Psoas muscle (tissue), 8 donors: ENCODE results near the gene SLAMF7. TPM values are rescaled to one million over a fixed set of nuclear protein-coding genes. Genes with fewer than 3 reads are reported as not detected.
"Not testable (repeated sequence)": the region's sequence is repeated elsewhere in the genome, so short reads cannot be mapped to it uniquely, and the experiment has no call there.

Experiments
- ATAC-seq, 4 donors: fragments of 200-7000 bp; cut with Tn5 transposase; one replicate each; pipeline ENCODE4 v1.9.1; 2020; ENCODE audit warnings: moderate library complexity in 3 of 4, mild to moderate bottlenecking in 2 of 4
- DNase-seq, 2 donors: peaks; one replicate each; pipeline ENCODE4 v3.0.0-alpha.2; 2020
- H3K27ac ChIP-seq: fragments of 200-600 bp; one replicate; pipeline ENCODE4 v1.8.0; 2022
- H3K27me3 ChIP-seq, 3 donors: fragments of 200-600 bp in 1 of 3; one replicate each; pipeline versions ENCODE4 v1.6.1 to v1.8.0; 2013 to 2022; ENCODE audit warnings: low read length in 2 of 3, mild to moderate bottlenecking in 2 of 3, moderate library complexity in 1 of 3; ENCODE audit not compliant: insufficient read depth in 3 of 3
- H3K36me3 ChIP-seq, 2 donors: fragments of 200-600 bp in 1 of 2; one replicate each; pipeline versions ENCODE4 v1.6.1 to v1.8.0; 2013 to 2022; ENCODE audit warnings: low read depth in 1 of 2, mild to moderate bottlenecking in 1 of 2, moderate library complexity in 1 of 2; ENCODE audit not compliant: insufficient read depth in 1 of 2
- H3K4me1 ChIP-seq: fragments of 200-600 bp; one replicate; pipeline ENCODE4 v1.8.0; 2022
- H3K4me3 ChIP-seq: fragments of 200-600 bp; one replicate; pipeline ENCODE4 v1.8.0; 2022; ENCODE audit warnings: mild to moderate bottlenecking
- H3K9me3 ChIP-seq: fragments of 200-600 bp; one replicate; pipeline ENCODE4 v1.8.0; 2022
- CTCF ChIP-seq: fragments of 200-600 bp; IDR thresholded peaks from one replicate; pipeline ENCODE4 v1.8.0; 2022; ENCODE audit warnings: antibody characterized with exemption
- WGBS, 3 donors: extraction: QIAGEN DNeasy Blood & Tissue Kit; methylation state at CpG; one replicate each; pipeline versions ENCODE4 v1.1.6 to v1.1.7; 2013; 5-methylcytosine and 5-hydroxymethylcytosine counted together
- intact Hi-C, 2 donors: fragments of 100-400 bp; cut with DNase I; formaldehyde crosslinking; loops; one replicate each; pipeline versions ENCODE4 v1.11.0 to v1.14.2; 2022
- polyA plus RNA-seq, 3 donors: library from polyadenylated mRNA; stranded (reverse); fragments of 200-250 nt; gene quantifications; one replicate each; pipeline ENCODE4 v1.2.3, GENCODE V29; 2013
- total RNA-seq, 4 donors: library from RNA; stranded (reverse); fragmentation: NEBNext Ultra II Directional in 2 of 4; extraction: Animal tissue kit (Norgen Biotek cat#: 25700) in 2 of 4; gene quantifications; one replicate each; pipeline versions ENCODE4 v1.2.1 to v1.2.4, GENCODE V29; 2021 to 2023
- donor health status: healthy with polysubstance abuse.
- donor health status: DM: no; HTN: no; CAD: no; lungs with moderate emphysema.
- donor health status: Bipolar disorder and iron deficiency.
- donor health status: healthy.
- donor health status: DM: yes; HTN: yes; CAD: no.
- donor health status: DM: no; HTN: no; CAD: no.
- donor health status: DM: no; HTN: no; CAD: no.
- donor health status: DM: yes; HTN: yes; CAD: no.

The SLAMF7 gene
- total and polyA plus RNA-seq, 7 donors = 0.06 to 0.79 (median 0.38) TPM; not detected in 1

GRCh38 chr1:160713161-160713560, 25.9 kb upstream of the SLAMF7 start:
- peaks cover 0 to 6% (median 2%) of the 10 kb centered on the region in 3 donors for H3K27me3 ChIP-seq
- no peak overlapping the region for H3K4me3 ChIP-seq
- DNase-seq (no peak), ATAC-seq (no peak)
- intact Hi-C loops = no loop called here
- no peak overlapping the region for H3K27ac ChIP-seq
- H3K9me3 ChIP-seq = no peaks in the 10 kb centered on the region
- no peaks in the 10 kb centered on the region for H3K4me1 ChIP-seq
- WGBS, 3 donors = 31 to 49% (median 37%) methylated on average over 1 of the region's 1 CpG
- TF ChIP-seq CTCF = no peak
- no peaks in the 10 kb centered on the region for H3K36me3 ChIP-seq

- ATAC-seq = not testable (repeated sequence)
Measured at GRCh38 chr1:160714034-160714648, 24.9 kb upstream of the SLAMF7 start.

DNA sequence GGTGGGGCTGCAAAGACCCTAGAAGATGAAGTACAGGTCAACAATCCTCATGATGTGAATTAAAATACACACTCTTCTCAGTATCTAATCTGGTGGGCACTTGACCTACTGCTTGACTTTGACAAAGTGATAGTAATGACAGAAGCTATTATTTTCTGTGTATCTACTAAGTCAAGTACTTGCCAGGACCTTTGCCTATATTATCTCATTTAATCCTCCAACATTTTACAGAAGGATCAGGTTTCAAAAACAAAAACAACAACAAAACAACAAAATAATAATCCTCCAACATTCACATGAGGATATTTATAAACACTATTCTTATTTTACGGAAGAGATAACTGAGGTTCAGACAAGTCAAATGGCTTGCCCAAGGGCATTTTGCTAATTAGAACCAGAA, 23.0 kb upstream of the SLAMF7 start:
- no peaks in the 10 kb centered on the region for H3K4me1 ChIP-seq
- ATAC-seq = no peak

More at GRCh38 chr1:160714034-160714648, 24.9 kb upstream of the SLAMF7 start:
- H3K4me1 ChIP-seq, H3K36me3 ChIP-seq, DNase-seq, H3K4me3 ChIP-seq, intact Hi-C loops, H3K27ac ChIP-seq, H3K9me3 ChIP-seq, H3K27me3 ChIP-seq: not testable (repeated sequence)
- WGBS, 3 donors = 56 to 67% (median 64%) methylated on average over 4 to 5 of the region's 5 CpGs

GRCh38 chr1:160717306-160717705, 21.7 kb upstream of the SLAMF7 start:
- WGBS, 3 donors = 64 to 79% (median 72%) methylated on average over 4 to 5 of the region's 5 CpGs
- intact Hi-C loops = no loop called here
- no peak for ATAC-seq
- TF ChIP-seq CTCF = no peak
- Histone ChIP-seq H3K4me3 (no peak overlapping the region), H3K27me3 (peaks cover 0 to 6% (median 2%) of the 10 kb centered on the region in 3 donors), H3K36me3 (no peaks in the 10 kb centered on the region), H3K4me1 (no peaks in the 10 kb centered on the region), H3K9me3 (no peaks in the 10 kb centered on the region), H3K27ac (no peak overlapping the region)
- DNase-seq = no peak

More for the DNA sequence above, 23.0 kb upstream of the SLAMF7 start:
- Histone ChIP-seq H3K9me3 (no peaks in the 10 kb centered on the region), H3K27me3 (peaks cover 0 to 6% (median 2%) of the 10 kb centered on the region in 3 donors), H3K4me3 (no peak overlapping the region), H3K27ac (no peak overlapping the region), H3K36me3 (no peaks in the 10 kb centered on the region)
- intact Hi-C loops = no loop called here
- DNase-seq = no peak
- no peak for TF ChIP-seq CTCF
- 97 to 100% (median 97%) methylated on average over 1 of the region's 1 CpG for WGBS, 3 donors

DNA sequence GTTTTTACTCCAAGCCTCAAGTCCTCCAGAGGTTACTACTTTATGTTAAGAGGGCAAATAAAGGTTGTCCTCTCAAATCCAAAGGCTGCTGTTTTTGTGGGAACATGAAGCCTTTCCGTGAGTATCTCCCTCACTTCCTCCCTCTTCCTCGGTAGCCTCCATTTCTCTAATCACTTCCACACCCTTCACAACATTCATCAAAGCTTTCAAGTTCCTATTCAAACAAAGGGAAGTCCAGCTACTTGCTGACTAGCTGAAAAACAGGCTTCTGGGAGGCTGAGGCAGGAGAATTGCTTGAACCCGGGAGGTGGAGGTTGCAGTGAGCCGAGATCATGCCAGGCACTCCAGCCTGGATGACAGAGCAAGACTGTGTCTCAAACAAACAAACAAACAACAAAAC, 20.8 kb upstream of the SLAMF7 start:
- 72 to 78% (median 75%) methylated on average over 4 of the region's 4 CpGs for WGBS, 3 donors
- ATAC-seq = no peak
- no peaks in the 10 kb centered on the region for H3K4me1 ChIP-seq
- TF ChIP-seq CTCF = no peak
- H3K9me3 ChIP-seq = no peaks in the 10 kb centered on the region
- H3K4me3 ChIP-seq = no peak overlapping the region
- peaks cover 0 to 6% (median 0%) of the 10 kb centered on the region in 3 donors for H3K27me3 ChIP-seq
- no peaks in the 10 kb centered on the region for H3K36me3 ChIP-seq
- H3K27ac ChIP-seq = no peak overlapping the region
- DNase-seq = no peak
- intact Hi-C loops = no loop called here
